ENCODE results near the gene TF.

The TF gene

DNA sequence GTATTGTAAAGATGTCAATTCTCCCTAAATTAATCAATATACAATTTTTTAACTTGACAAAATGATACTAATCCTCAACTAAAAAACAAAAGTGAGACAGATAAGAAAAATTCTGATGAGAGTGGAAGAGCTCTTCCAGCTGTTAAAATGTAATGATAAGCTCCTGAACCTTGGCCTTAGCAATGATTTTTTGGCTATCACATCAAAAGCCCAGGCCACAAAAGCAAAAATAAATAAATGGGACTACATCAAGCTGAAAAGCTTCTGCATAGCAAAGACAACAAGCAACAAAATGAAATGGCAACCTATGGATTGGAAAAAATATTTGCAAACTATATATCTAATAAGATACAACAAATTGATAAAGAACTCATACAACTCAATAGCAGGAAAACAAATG lies 35.4 kb downstream of the TF start:
- H3K4me3 ChIP-seq (ENCODE audit: low read depth, low read length), result no peak overlapping the region
- TF ChIP-seq CTCF (IDR thresholded peaks at IDR 0.05; ENCODE audit: low read depth, low read length), result no peak

DNA sequence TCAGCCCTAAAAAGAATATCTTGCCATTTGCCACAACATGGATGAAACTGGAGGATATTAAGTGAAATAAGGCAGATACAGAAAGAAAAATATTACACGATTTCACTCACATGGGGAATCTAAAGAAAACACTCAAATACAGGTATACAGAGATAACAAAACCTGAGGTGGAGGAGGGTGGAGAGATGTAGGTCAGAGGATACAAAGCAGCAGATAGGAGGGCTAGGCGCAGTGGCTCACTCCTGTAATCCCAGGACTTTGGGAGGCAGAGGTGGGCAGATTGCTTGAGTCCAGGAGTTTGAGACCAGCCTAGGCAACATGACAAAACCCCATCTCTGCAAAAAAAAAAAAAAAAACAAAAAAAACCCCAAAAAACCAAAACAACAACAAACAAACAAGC lies 36.3 kb downstream of the TF start:
- no peak overlapping the region for H3K4me3 ChIP-seq (ENCODE audit: low read depth, low read length)
- no peak for TF ChIP-seq CTCF (IDR thresholded peaks at IDR 0.05; ENCODE audit: low read depth, low read length)

- no peak for TF ChIP-seq CTCF (IDR thresholded peaks at IDR 0.05; ENCODE audit: low read depth, low read length)
Observed at GRCh38 chr3:133783762-133784161, 37.6 kb downstream of the TF start.

GRCh38 chr3:133788024-133788423 lies 41.8 kb downstream of the TF start:
- no peak overlapping the region for H3K4me3 ChIP-seq (ENCODE audit: low read depth, low read length)
- TF ChIP-seq CTCF (IDR thresholded peaks at IDR 0.05; ENCODE audit: low read depth, low read length), result no peak

More at GRCh38 chr3:133783762-133784161, 37.6 kb downstream of the TF start:
- H3K4me3 ChIP-seq (ENCODE audit: low read depth, low read length), result no peak overlapping the region

- no peak for TF ChIP-seq CTCF (IDR thresholded peaks at IDR 0.05; ENCODE audit: low read depth, low read length)
- H3K4me3 ChIP-seq (ENCODE audit: low read depth, low read length), result no peak overlapping the region
Observed at GRCh38 chr3:133792171-133792763, 46.1 kb downstream of the TF start.

- no peak for TF ChIP-seq CTCF (IDR thresholded peaks at IDR 0.05; ENCODE audit: low read depth, low read length)
- no peak overlapping the region for H3K4me3 ChIP-seq (ENCODE audit: low read depth, low read length)
Observed at GRCh38 chr3:133797396-133798105, 51.4 kb downstream of the TF start.

- no peak for TF ChIP-seq CTCF (IDR thresholded peaks at IDR 0.05; ENCODE audit: low read depth, low read length)
- no peak overlapping the region for H3K4me3 ChIP-seq (ENCODE audit: low read depth, low read length)
Observed at GRCh38 chr3:133799794-133800585, 53.8 kb downstream of the TF start.

Measured in WI38 (cell line).